H1 (cell line): ENCODE measurements around the gene INSYN1. TPM values are rescaled to one million over a fixed set of nuclear protein-coding genes. Genes with fewer than 3 reads are reported as not detected.

Experiments
- BACH1 ChIP-seq: IDR thresholded peaks from 2 replicates; pipeline ENCODE4 v1.6.1; 2012; ENCODE audit warnings: low read length, improper control_type of control experiment
- BCL11A ChIP-seq, 2 experiments: IDR thresholded peaks; one replicate each; pipeline ENCODE4 v1.6.1; 2011; ENCODE audit warnings: low read depth in 2 of 2, low read length in 2 of 2, mild to moderate bottlenecking in 2 of 2
- CHD2 ChIP-seq: IDR thresholded peaks from 2 replicates; pipeline ENCODE4 v1.6.1; 2012; ENCODE audit warnings: low read length, improper control_type of control experiment
- CHD7 ChIP-seq: fragments of 300-600 bp; sonication (generic); IDR thresholded peaks from 2 replicates; pipeline ENCODE4 v1.7.1; 2012; ENCODE audit warnings: low read length, moderate library complexity, mild to moderate bottlenecking, inconsistent platforms; ENCODE audit not compliant: insufficient replicate concordance
- KDM5A ChIP-seq: fragments of 200-600 bp; IDR thresholded peaks from 2 replicates; pipeline ENCODE4 v1.7.1; 2012; ENCODE audit warnings: mild to moderate bottlenecking, low read length, inconsistent platforms, mixed read lengths
- MAFK ChIP-seq: IDR thresholded peaks from 2 replicates; pipeline ENCODE4 v1.6.1; 2012; ENCODE audit warnings: low read depth, mild to moderate bottlenecking, improper control_type of control experiment, low read length
- NANOG ChIP-seq: IDR thresholded peaks from 2 replicates; pipeline ENCODE4 v1.6.1; 2011; ENCODE audit warnings: low read length, low read depth, mild to moderate bottlenecking, inconsistent platforms; ENCODE audit not compliant: insufficient read depth, poor library complexity, severe bottlenecking
- PHF8 ChIP-seq: fragments of 200-600 bp; sonication (generic); conservative IDR thresholded peaks from 2 replicates; pipeline ENCODE4 v1.7.1; 2012; ENCODE audit warnings: low read depth, mild to moderate bottlenecking, inconsistent platforms, low read length, moderate library complexity
- SIN3A ChIP-seq, 2 experiments: IDR thresholded peaks in 1 of 2; conservative IDR thresholded peaks in 1 of 2; 2 replicates each; pipeline ENCODE4 v1.6.1; 2011 to 2012; ENCODE audit warnings: low read length in 2 of 2, improper control_type of control experiment in 1 of 2, low read depth in 1 of 2, mild to moderate bottlenecking in 1 of 2
- USF2 ChIP-seq: IDR thresholded peaks from 2 replicates; pipeline ENCODE4 v1.6.1; 2011; ENCODE audit warnings: low read length, improper control_type of control experiment
- polyA plus RNA-seq, 7 experiments: library from polyadenylated mRNA; depleted of rRNA in 3 of 7; stranded (reverse) in 5 of 7; unstranded in 2 of 7; fragments of >200 nt in 5 of 7; fragments of 200-250 nt in 2 of 7; gene quantifications; 1 replicate in 5 of 7; 2 replicates in 1 of 7; 4 replicates in 1 of 7; pipeline versions ENCODE4 v1.2.1 to v1.2.3, GENCODE V29; 2011 to 2013; ENCODE audit warnings: missing spikeins in 2 of 7, mixed read lengths in 2 of 7
- total RNA-seq: library from RNA; stranded (reverse); fragmentation: NEBNext Ultra II Directional; extraction: Animal tissue kit (Norgen Biotek cat#: 25700); gene quantifications from 2 replicates; pipeline ENCODE4 v1.2.1, GENCODE V29; 2021

The INSYN1 gene
- total and polyA plus RNA-seq, 2 of the 8 experiments (the other 6 are each of a cell fraction or from before 2014, with no cell fraction given) = 7.2 to 10.2 TPM

- TF ChIP-seq CHD7 = no peak
- TF ChIP-seq SIN3A (conservative IDR thresholded peaks at IDR 0.05 in 1 of 2, IDR thresholded peaks at IDR 0.05 in 1 of 2; ENCODE audit: low read depth in 1 of 2, low read length in 2 of 2) = no peak
- no peak for TF ChIP-seq BACH1
- TF ChIP-seq MAFK = no peak
- TF ChIP-seq KDM5A = no peak
- no peak for TF ChIP-seq NANOG
- no peak for TF ChIP-seq CHD2
- no peak for TF ChIP-seq PHF8
- TF ChIP-seq BCL11A (IDR thresholded peaks at IDR 0.05; ENCODE audit: low read depth in 2 of 2, low read length in 2 of 2) = no peak
- TF ChIP-seq USF2 = no peak
These were observed 3.2 kb downstream of the INSYN1 start (continued) for GRCh38 chr15:73749971-73750370.
